ENCODE data around the gene TMEM80. TPM values are rescaled to one million over a fixed set of nuclear protein-coding genes. Genes with fewer than 3 reads are reported as not detected.

Gene TMEM80
- total RNA-seq, 4 donors from 2014 or later, result 57.3 to 103 (median 67.7) TPM

- intact Hi-C loops (cut with DNase I), result loop anchor here (10.0 kb wide), 1 partner anchor 56 kb away; no protein-coding TSS in a partner anchor
- 59 to 68% methylated on average over 14 to 22 of the region's 28 CpGs for WGBS, 2 donors
- H3K27me3 ChIP-seq, result no peaks in the 10 kb centered on the region
These were observed 25.7 kb downstream of the TMEM80 start for GRCh38 chr11:721247-721740.

GRCh38 chr11:721741-722345 is 26.2 kb downstream of the TMEM80 start:
- H3K9me3 ChIP-seq, result no peaks in the 10 kb centered on the region
- H3K4me3 ChIP-seq (replicated peaks in 1 of 3), result no peak overlapping the region
- H3K27me3 ChIP-seq, result no peaks in the 10 kb centered on the region
- H3K36me3 ChIP-seq, result peaks cover 25% of the 10 kb centered on the region in 2 donors
- DNase-seq, result no peak
- intact Hi-C loops (cut with DNase I), result loop anchor here (10.0 kb wide), 1 partner anchor 57 kb away; no protein-coding TSS in a partner anchor
- H3K4me1 ChIP-seq, result peaks cover 14 to 17% of the 10 kb centered on the region in 2 donors
- TF ChIP-seq POLR2A (IDR thresholded peaks at IDR 0.05), result no peak
- TF ChIP-seq, protein P1, sequence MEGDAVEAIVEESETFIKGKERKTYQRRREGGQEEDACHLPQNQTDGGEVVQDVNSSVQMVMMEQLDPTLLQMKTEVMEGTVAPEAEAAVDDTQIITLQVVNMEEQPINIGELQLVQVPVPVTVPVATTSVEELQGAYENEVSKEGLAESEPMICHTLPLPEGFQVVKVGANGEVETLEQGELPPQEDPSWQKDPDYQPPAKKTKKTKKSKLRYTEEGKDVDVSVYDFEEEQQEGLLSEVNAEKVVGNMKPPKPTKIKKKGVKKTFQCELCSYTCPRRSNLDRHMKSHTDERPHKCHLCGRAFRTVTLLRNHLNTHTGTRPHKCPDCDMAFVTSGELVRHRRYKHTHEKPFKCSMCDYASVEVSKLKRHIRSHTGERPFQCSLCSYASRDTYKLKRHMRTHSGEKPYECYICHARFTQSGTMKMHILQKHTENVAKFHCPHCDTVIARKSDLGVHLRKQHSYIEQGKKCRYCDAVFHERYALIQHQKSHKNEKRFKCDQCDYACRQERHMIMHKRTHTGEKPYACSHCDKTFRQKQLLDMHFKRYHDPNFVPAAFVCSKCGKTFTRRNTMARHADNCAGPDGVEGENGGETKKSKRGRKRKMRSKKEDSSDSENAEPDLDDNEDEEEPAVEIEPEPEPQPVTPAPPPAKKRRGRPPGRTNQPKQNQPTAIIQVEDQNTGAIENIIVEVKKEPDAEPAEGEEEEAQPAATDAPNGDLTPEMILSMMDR (IDR thresholded peaks at IDR 0.05), result no peak
- H3K27ac ChIP-seq, result no peak overlapping the region
- 52 to 63% methylated on average over 15 to 20 of the region's 33 CpGs for WGBS, 2 donors

More at GRCh38 chr11:721247-721740, 25.7 kb downstream of the TMEM80 start:
- no peak overlapping the region for H3K4me3 ChIP-seq (replicated peaks in 1 of 3)
- no peaks in the 10 kb centered on the region for H3K9me3 ChIP-seq
- no peak overlapping the region for H3K27ac ChIP-seq
- H3K36me3 ChIP-seq, result peaks cover 25% of the 10 kb centered on the region in 2 donors
- no peak for TF ChIP-seq POLR2A (IDR thresholded peaks at IDR 0.05)
- TF ChIP-seq, protein P1 (IDR thresholded peaks at IDR 0.05), result no peak
- DNase-seq, result no peak
- peaks cover 9 to 11% of the 10 kb centered on the region in 2 donors for H3K4me1 ChIP-seq

- WGBS, 2 donors, result 94% methylated on average over 9 of the region's 20 CpGs; no CpG with 5 or more reads in 1 of the 2 donors
- Histone ChIP-seq H3K36me3 (peaks cover 25% of the 10 kb centered on the region in 2 donors), H3K9me3 (no peaks in the 10 kb centered on the region), H3K4me1 (peaks cover 18 to 22% of the 10 kb centered on the region in 2 donors), H3K4me3 (replicated peaks in 1 of 3) (no peak overlapping the region), H3K27ac (no peak overlapping the region), H3K27me3 (no peaks in the 10 kb centered on the region)
- TF ChIP-seq, protein P1 (IDR thresholded peaks at IDR 0.05), result no peak
- TF ChIP-seq POLR2A (IDR thresholded peaks at IDR 0.05), result no peak
- no peak for DNase-seq
- intact Hi-C loops (cut with DNase I), result loop anchor here (10.0 kb wide), 1 partner anchor 58 kb away; no protein-coding TSS in a partner anchor
These were observed 26.8 kb downstream of the TMEM80 start for GRCh38 chr11:722346-722811.

- intact Hi-C loops (cut with DNase I), result loop anchor here (10.0 kb wide), 1 partner anchor 59 kb away; no protein-coding TSS in a partner anchor
- peaks cover 23 to 31% of the 10 kb centered on the region in 2 donors for H3K4me1 ChIP-seq
- 52 to 74% methylated on average over 8 of the region's 8 CpGs for WGBS, 2 donors
These were observed 27.7 kb downstream of the TMEM80 start for GRCh38 chr11:723120-723883.

More at GRCh38 chr11:723120-723883, 27.7 kb downstream of the TMEM80 start:
- peak; percentile 45 to 46 for DNase-seq
- TF ChIP-seq, protein P1 (IDR thresholded peaks at IDR 0.05), result peak in 5 of 6 experiments; percentile 31 to 56 (median 49)
- TF ChIP-seq POLR2A (IDR thresholded peaks at IDR 0.05), result no peak
- no peaks in the 10 kb centered on the region for H3K27me3 ChIP-seq
- H3K9me3 ChIP-seq, result no peaks in the 10 kb centered on the region
- H3K36me3 ChIP-seq, result peaks cover 25% of the 10 kb centered on the region in 2 donors
- no peak overlapping the region for H3K27ac ChIP-seq
- no peak overlapping the region for H3K4me3 ChIP-seq (replicated peaks in 1 of 3)
